Activated CD4-positive, alpha-beta T cell treated with anti-CD3 and anti-CD28 coated beads, Interleukin-2, amount 10 ng/mL, durations not matched to agents 24 days and 14 days (primary cell): Measurements from ENCODE around the gene FRMD8. TPM values are rescaled to one million over a fixed set of nuclear protein-coding genes. Genes with fewer than 3 reads are reported as not detected.
A peak's percentile ranks its signal among the peaks of the same experiment; 100 is the strongest.

Experiments used
- DNase-seq: peaks from one replicate; pipeline ENCODE4 v3.0.0; 2022
- H3K27ac Mint-ChIP-seq: one replicate; pipeline ENCODE4 v1.8.0; 2022; ENCODE audit warnings: mild to moderate bottlenecking, mixed read lengths
- H3K27me3 Mint-ChIP-seq: one replicate; pipeline ENCODE4 v1.8.0; 2022; ENCODE audit warnings: mixed read lengths
- H3K36me3 Mint-ChIP-seq: one replicate; pipeline ENCODE4 v1.8.0; 2022; ENCODE audit warnings: low read depth, mild to moderate bottlenecking, mixed read lengths
- H3K4me1 Mint-ChIP-seq: one replicate; pipeline ENCODE4 v1.8.0; 2021; ENCODE audit warnings: mixed read lengths
- H3K4me3 Mint-ChIP-seq: one replicate; pipeline ENCODE4 v1.8.0; 2022; ENCODE audit warnings: mild to moderate bottlenecking, moderate library complexity, mixed read lengths
- H3K9me3 Mint-ChIP-seq: one replicate; pipeline ENCODE4 v1.8.0; 2021; ENCODE audit warnings: mixed read lengths
- intact Hi-C: fragments of 100-400 bp; cut with micrococcal nuclease; formaldehyde crosslinking; loops from one replicate; pipeline ENCODE4 v1.15.1; 2023
- total RNA-seq: library from RNA; stranded (reverse); gene quantifications from 2 replicates; pipeline ENCODE4 v1.2.3, GENCODE V29; 2022

FRMD8 gene
- total RNA-seq, 1 donor from 2014 or later: 46.7 TPM

DNA sequence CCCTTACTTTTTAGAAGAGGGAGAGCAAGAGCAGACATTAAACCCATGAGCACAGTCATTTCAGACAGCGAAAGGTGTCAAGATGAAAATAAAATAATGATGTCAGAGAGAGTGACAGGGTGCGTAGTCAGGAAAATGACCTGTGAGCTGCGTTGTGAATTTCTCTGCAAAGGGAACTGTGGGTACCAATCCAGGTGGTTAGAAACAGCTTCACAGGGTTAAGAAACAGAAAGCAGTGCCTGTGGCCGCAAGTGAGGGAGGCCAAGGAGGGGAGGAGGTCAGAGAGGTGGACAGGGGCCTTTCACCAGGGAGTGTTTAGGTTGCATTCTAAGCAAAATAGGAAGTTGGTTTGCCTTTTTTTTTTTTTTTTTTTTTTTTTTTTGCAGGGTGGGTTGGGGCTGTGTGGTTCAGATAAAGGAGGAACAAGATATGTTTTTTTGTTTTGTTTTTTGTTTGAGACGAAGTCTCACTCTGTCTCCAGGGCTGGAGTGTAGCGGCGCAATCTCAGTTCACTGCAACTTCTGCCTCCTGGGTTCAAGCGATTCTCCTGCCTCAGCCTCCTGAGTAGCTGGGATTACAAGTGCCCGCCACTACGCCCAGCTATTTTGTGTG lies 24.0 kb upstream of the FRMD8 start:
- H3K27me3 Mint-ChIP-seq: peaks cover 7% of the 10 kb centered on the region
- no peak overlapping the region for H3K27ac Mint-ChIP-seq
- no peaks in the 10 kb centered on the region for H3K9me3 Mint-ChIP-seq
- no peak for DNase-seq
- intact Hi-C loops: no loop called here
- H3K4me1 Mint-ChIP-seq: peaks cover 4% of the 10 kb centered on the region
- no peaks in the 10 kb centered on the region for H3K36me3 Mint-ChIP-seq
- H3K4me3 Mint-ChIP-seq: no peak overlapping the region

DNA sequence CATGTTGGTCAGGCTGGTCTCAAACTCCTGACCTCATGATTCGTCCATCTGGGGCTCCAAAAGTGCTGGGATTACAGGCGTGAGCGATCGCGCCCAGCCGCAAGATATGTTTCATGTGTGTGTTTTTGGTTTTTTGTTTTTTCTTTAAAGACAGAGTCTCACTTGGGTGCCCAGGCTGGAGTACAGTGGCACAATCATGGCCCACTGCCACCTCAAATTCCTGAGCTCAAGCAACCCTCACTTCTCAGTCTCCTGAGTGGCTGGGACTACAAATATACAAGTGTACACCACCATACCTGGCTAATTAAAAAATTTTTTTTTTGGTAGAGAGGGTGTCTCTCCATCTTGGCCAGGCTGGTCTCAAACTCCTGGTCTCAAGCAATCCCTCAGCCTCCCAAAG lies 23.5 kb upstream of the FRMD8 start:
- Mint-ChIP-seq H3K36me3 (no peaks in the 10 kb centered on the region), H3K9me3 (no peaks in the 10 kb centered on the region), H3K4me1 (peaks cover 4% of the 10 kb centered on the region), H3K27me3 (peaks cover 3% of the 10 kb centered on the region), H3K27ac (no peak overlapping the region), H3K4me3 (no peak overlapping the region)
- DNase-seq: no peak
- intact Hi-C loops: no loop called here

- Mint-ChIP-seq H3K4me3 (no peak overlapping the region), H3K9me3 (no peaks in the 10 kb centered on the region), H3K36me3 (no peaks in the 10 kb centered on the region), H3K4me1 (peaks cover 4% of the 10 kb centered on the region), H3K27ac (no peak overlapping the region), H3K27me3 (peaks cover 3% of the 10 kb centered on the region)
- intact Hi-C loops: no loop called here
- no peak for DNase-seq
These were observed 22.7 kb upstream of the FRMD8 start for GRCh38 chr11:65363770-65364169.

GRCh38 chr11:65366340-65366773 lies 20.1 kb upstream of the FRMD8 start:
- intact Hi-C loops: loop anchor here (1.0 kb wide), 4 partner anchors 16 to 144 kb away; partner anchors contain the start of gene SLC25A45
- peak; percentile 80 for DNase-seq
- Mint-ChIP-seq H3K4me1 (peaks cover 6% of the 10 kb centered on the region), H3K27ac (no peak overlapping the region), H3K36me3 (no peaks in the 10 kb centered on the region), H3K27me3 (peaks cover 3% of the 10 kb centered on the region), H3K9me3 (no peaks in the 10 kb centered on the region), H3K4me3 (no peak overlapping the region)

DNA sequence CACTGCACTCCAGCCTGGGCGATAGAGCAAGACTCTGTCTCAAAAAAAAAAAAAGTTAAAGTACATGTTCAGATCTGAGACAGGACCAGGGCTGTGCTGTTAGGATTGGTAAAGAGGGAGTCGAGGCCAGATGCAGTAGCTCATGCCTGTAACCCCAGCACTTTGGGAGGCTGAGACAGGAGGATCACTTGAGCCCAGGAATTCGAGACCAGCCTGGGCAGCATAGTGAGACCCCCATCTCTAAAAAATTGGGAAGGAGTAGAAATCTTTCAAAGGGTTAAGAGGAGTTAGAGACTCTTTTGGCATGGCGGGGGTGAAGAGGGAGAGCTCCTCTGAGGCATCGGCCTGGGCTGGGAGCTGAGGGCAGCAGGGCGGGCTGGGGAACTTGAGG lies 15.8 kb upstream of the FRMD8 start:
- no peak overlapping the region for H3K4me3 Mint-ChIP-seq
- no peak overlapping the region for H3K27ac Mint-ChIP-seq

GRCh38 chr11:65373839-65374580 lies 12.4 kb upstream of the FRMD8 start:
- intact Hi-C loops: no loop called here
- H3K27ac Mint-ChIP-seq: no peak overlapping the region
- peaks cover 2% of the 10 kb centered on the region for H3K4me1 Mint-ChIP-seq
- H3K27me3 Mint-ChIP-seq: peaks cover 1% of the 10 kb centered on the region
- H3K4me3 Mint-ChIP-seq: no peak overlapping the region
- H3K9me3 Mint-ChIP-seq: no peaks in the 10 kb centered on the region
- peaks cover 2% of the 10 kb centered on the region for H3K36me3 Mint-ChIP-seq
- no peak for DNase-seq

More for the DNA sequence above, 15.8 kb upstream of the FRMD8 start:
- intact Hi-C loops: no loop called here
- Mint-ChIP-seq H3K27me3 (peaks cover 3% of the 10 kb centered on the region), H3K4me1 (peaks cover 4% of the 10 kb centered on the region), H3K36me3 (peaks cover 2% of the 10 kb centered on the region), H3K9me3 (no peaks in the 10 kb centered on the region)
- no peak for DNase-seq

- no peak for DNase-seq
- Mint-ChIP-seq H3K4me3 (no peak overlapping the region), H3K4me1 (peaks cover 2% of the 10 kb centered on the region), H3K27me3 (no peaks in the 10 kb centered on the region), H3K9me3 (no peaks in the 10 kb centered on the region), H3K27ac (no peak overlapping the region), H3K36me3 (peaks cover 2% of the 10 kb centered on the region)
- intact Hi-C loops: no loop called here
These were observed 11.4 kb upstream of the FRMD8 start for GRCh38 chr11:65375012-65375411.

GRCh38 chr11:65376138-65376713 lies 10.2 kb upstream of the FRMD8 start:
- no peak overlapping the region for H3K4me3 Mint-ChIP-seq
- H3K27me3 Mint-ChIP-seq: no peaks in the 10 kb centered on the region
- intact Hi-C loops: no loop called here
- H3K36me3 Mint-ChIP-seq: peaks cover 2% of the 10 kb centered on the region
- no peak overlapping the region for H3K27ac Mint-ChIP-seq
- no peaks in the 10 kb centered on the region for H3K4me1 Mint-ChIP-seq
- H3K9me3 Mint-ChIP-seq: no peaks in the 10 kb centered on the region
- DNase-seq: no peak

DNA sequence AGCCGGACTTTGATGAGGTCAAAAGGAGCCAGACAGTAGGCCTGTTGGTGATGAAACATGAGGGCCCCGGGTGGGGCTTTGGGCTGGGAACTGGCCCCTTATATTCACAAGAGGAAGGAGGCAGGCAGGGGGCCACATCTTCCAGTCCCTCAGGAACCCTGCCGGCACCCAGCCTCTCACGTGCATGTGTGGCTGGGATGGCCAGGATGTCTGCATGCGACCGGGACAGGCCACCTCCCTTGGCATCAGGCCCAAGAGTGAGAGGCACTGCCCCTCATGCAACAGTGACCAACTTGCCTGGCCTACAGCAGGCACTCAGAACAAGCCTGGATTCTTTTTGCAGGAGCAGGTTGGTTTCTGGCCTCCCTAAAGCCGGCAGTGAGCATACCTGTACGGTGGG lies 9.4 kb upstream of the FRMD8 start:
- Mint-ChIP-seq H3K27ac (no peak overlapping the region), H3K4me3 (no peak overlapping the region), H3K9me3 (no peaks in the 10 kb centered on the region), H3K4me1 (peaks cover 7% of the 10 kb centered on the region), H3K27me3 (no peaks in the 10 kb centered on the region), H3K36me3 (peaks cover 2% of the 10 kb centered on the region)
- no peak for DNase-seq
- intact Hi-C loops: no loop called here

DNA sequence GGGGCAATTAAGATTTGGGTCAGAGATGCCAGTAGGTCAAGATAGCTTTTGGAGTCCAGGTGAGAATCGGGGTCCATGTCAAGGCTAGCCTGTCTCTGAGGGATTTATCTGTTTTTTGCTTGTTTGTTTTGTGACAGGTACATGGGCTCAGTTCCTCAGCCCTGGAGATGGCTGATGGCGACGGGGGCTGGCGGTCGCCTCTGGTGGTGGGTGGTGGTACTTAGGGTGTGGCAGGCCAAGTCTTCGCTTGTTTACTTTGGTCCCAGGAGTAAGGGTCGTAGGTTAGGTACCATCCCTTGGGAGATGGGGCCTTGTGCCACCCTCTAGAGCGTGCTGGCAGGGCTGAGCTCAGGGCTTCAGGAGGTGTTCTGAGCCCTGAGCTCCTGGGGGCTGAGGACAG lies 8.7 kb upstream of the FRMD8 start:
- Mint-ChIP-seq H3K27ac (peak overlapping the region; percentile 28), H3K4me3 (no peak overlapping the region), H3K4me1 (peaks cover 11% of the 10 kb centered on the region), H3K27me3 (no peaks in the 10 kb centered on the region), H3K36me3 (peaks cover 2% of the 10 kb centered on the region), H3K9me3 (no peaks in the 10 kb centered on the region)
- intact Hi-C loops: no loop called here
- DNase-seq: no peak

DNA sequence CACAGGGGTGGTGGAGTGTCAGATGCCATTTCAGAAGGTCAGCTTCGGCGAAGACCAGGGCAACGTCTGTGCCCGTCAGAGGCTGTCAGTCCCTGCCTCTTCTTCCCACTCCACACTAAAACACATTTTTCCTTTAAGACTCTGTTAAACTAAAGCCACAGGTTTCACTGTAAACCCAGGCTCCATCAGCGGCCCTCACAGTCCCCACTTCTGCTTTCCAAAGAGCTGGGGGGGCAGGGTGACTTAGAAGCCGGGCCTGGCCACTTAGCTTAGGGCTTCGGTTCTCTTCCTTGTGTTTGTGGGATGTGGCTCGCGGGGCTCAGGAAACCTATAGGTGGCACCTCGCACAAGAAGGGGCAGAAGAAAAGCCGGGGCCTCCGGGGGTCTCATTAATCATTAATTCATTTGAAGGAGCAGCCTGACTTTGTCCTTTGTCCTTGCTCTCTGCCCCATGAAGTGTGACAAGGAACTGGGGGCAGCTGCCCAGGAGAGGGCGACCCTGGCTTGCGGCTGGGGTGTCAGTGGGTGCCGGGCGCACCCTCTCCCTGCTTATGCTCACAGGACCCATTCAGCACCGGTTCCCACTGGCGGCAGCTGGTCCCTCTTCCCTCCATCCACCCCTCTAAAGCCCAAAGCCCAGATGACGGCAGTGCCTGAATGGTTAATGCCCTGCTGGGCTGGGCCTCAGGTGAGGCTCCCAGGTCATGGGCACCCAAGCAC lies 8.1 kb upstream of the FRMD8 start:
- DNase-seq: no peak
- no peak overlapping the region for H3K27ac Mint-ChIP-seq

DNA sequence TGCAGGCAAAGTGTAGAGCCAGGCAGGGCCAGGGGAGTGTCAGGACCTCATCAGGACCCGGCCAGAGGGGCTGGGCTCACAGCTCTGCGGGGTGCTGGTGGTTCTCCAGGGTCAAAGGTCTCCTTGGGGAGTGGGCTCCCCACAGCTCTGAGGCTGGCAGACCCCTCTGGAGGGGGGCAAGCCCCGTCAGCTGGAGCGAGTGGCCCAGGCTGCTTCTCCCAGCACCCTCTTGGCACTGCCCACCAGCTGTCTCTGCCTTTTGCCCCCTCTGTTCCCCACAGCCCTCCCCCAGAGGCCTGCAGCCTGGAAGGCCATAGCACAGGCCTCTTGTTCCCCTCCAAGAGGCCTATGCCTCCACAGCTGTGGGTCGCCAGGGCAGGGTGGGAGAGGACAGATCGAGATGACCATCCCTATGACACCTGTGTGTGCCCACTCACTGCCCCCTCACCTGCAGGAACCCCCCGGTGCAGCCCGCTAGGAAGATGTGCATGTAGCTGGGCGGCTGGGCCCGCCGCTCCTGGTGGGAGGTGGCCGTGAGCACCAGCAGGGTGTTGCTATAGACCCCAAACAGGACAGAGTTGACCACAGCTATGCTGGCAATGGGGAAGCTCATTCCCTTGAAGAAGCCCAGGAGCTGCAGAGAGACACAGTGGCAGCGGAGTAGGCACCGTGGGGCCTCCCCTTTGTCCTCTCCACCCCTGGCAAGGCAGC lies 7.4 kb upstream of the FRMD8 start:
- Mint-ChIP-seq H3K36me3 (peaks cover 2% of the 10 kb centered on the region), H3K27me3 (no peaks in the 10 kb centered on the region), H3K27ac (no peak overlapping the region), H3K4me3 (no peak overlapping the region), H3K9me3 (no peaks in the 10 kb centered on the region), H3K4me1 (peaks cover 21% of the 10 kb centered on the region)
- intact Hi-C loops: no loop called here
- no peak for DNase-seq

More for the DNA sequence above, 8.1 kb upstream of the FRMD8 start:
- H3K36me3 Mint-ChIP-seq: peaks cover 2% of the 10 kb centered on the region
- peaks cover 16% of the 10 kb centered on the region for H3K4me1 Mint-ChIP-seq
- H3K9me3 Mint-ChIP-seq: no peaks in the 10 kb centered on the region
- intact Hi-C loops: no loop called here
- no peak overlapping the region for H3K4me3 Mint-ChIP-seq
- H3K27me3 Mint-ChIP-seq: no peaks in the 10 kb centered on the region

GRCh38 chr11:65379698-65380459 lies 6.6 kb upstream of the FRMD8 start:
- Mint-ChIP-seq H3K36me3 (peaks cover 2% of the 10 kb centered on the region), H3K4me3 (peak overlapping the region; percentile 30), H3K27ac (peak overlapping the region; percentile 56), H3K9me3 (no peaks in the 10 kb centered on the region), H3K27me3 (no peaks in the 10 kb centered on the region), H3K4me1 (peaks cover 29% of the 10 kb centered on the region)
- no peak for DNase-seq
- intact Hi-C loops: no loop called here
